Left renal cortex interstitium (tissue), 4 donors: Measurements from ENCODE around the gene KNSTRN. TPM values are rescaled to one million over a fixed set of nuclear protein-coding genes. Genes with fewer than 3 reads are reported as not detected.

Experiments used
- DNase-seq, 4 donors: peaks; one replicate each; pipeline ENCODE4 v3.0.0-alpha.2; 2013; ENCODE audit warnings: low read depth in 4 of 4, low spot score in 2 of 4, missing footprints in 1 of 4
- polyA plus RNA-seq, 4 donors: library from polyadenylated mRNA; unstranded; fragments of 120-200 nt; gene quantifications; one replicate each; pipeline ENCODE4 v1.2.1, GENCODE V29; 2013; ENCODE audit not compliant: insufficient read length in 4 of 4

The KNSTRN gene
- polyA plus RNA-seq, 4 donors = 28.8 to 38.4 (median 34.7) TPM

- DNase-seq = no peak
These were observed 10.7 kb downstream of the KNSTRN start for GRCh38 chr15:40392986-40393948.

- no peak for DNase-seq
These were observed 15.3 kb downstream of the KNSTRN start for GRCh38 chr15:40397688-40398412.

GRCh38 chr15:40398413-40398873, 15.9 kb downstream of the KNSTRN start:
- DNase-seq = no peak

- no peak for DNase-seq
These were observed 16.8 kb downstream of the KNSTRN start for GRCh38 chr15:40399370-40399769.

GRCh38 chr15:40405501-40406381, 23.2 kb downstream of the KNSTRN start, which contains the start of gene IVD:
IVD (plus strand) TSS chr15:40405795; CDS start chr15:40405828, 33 bp downstream.
- DNase-seq = peak; percentile 75 to 90 (median 84)

GRCh38 chr15:40407330-40407990, 24.9 kb downstream of the KNSTRN start:
- no peak for DNase-seq

- no peak for DNase-seq
These were observed 26.8 kb downstream of the KNSTRN start for GRCh38 chr15:40409366-40409765.

- DNase-seq = no peak
These were observed 28.0 kb downstream of the KNSTRN start for GRCh38 chr15:40410476-40410875.

GRCh38 chr15:40412095-40412759, 29.7 kb downstream of the KNSTRN start:
- no peak for DNase-seq

- no peak for DNase-seq
These were observed 30.5 kb downstream of the KNSTRN start for GRCh38 chr15:40413036-40413435.

GRCh38 chr15:40414816-40415215, 32.3 kb downstream of the KNSTRN start:
- no peak for DNase-seq

- no peak for DNase-seq
These were observed 32.7 kb downstream of the KNSTRN start for GRCh38 chr15:40415226-40415625.

- no peak for DNase-seq
These were observed 33.5 kb downstream of the KNSTRN start for GRCh38 chr15:40416056-40416455.

GRCh38 chr15:40418126-40418525, 35.6 kb downstream of the KNSTRN start:
- no peak for DNase-seq

GRCh38 chr15:40420071-40420713, 37.7 kb downstream of the KNSTRN start:
- DNase-seq = no peak

- no peak for DNase-seq
These were observed 38.3 kb downstream of the KNSTRN start for GRCh38 chr15:40420793-40421192.

- no peak for DNase-seq
These were observed 39.0 kb downstream of the KNSTRN start for GRCh38 chr15:40421246-40422157.
